NCI-H69 (cell line): ENCODE data around the gene KANK3.
A peak's percentile ranks its signal among the peaks of the same experiment; 100 is the strongest.
"Not testable (repeated sequence)": the region's sequence is repeated elsewhere in the genome, so short reads cannot be mapped to it uniquely, and the experiment has no call there.

Experiments
- DNase-seq: peaks from one replicate; lab custom pipeline; 2025; lab: John Stamatoyannopoulos, UW

Gene KANK3

GRCh38 chr19:8342684-8343482, at the start of gene KANK3:
KANK3 (minus strand) TSS chr19:8343262; CDS start chr19:8337828, 5,434 bp downstream.
- DNase-seq = peak; percentile 95

DNA sequence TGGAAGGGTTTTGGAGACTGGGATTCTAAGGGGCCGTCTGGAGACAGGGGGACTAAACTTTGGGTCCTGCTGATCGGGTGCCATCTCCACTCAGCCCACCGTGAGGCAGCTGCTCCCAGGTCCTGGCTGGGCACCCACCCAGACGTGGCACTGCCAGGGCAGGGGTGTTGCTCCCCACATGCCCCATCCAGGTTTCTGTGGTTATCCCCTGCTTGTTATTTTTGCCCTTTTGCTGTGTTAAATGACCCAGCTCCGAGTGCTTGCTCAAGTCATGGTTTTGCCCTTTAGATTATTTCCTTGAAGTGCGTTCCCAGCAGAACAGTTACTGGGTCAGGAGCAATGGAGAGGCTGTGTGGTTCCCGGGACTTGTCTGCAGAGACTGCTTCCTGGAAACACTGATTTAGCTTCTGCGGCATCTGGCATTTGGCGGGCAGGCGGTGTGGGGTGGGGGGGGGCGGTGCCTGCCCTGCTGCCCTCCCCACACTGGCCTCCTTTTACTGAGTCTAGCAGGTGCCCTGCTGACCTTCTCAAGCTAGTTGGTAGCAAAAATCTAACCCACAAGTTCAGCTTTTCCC, 49.0 kb upstream of the KANK3 start:
- no peak for DNase-seq

DNA sequence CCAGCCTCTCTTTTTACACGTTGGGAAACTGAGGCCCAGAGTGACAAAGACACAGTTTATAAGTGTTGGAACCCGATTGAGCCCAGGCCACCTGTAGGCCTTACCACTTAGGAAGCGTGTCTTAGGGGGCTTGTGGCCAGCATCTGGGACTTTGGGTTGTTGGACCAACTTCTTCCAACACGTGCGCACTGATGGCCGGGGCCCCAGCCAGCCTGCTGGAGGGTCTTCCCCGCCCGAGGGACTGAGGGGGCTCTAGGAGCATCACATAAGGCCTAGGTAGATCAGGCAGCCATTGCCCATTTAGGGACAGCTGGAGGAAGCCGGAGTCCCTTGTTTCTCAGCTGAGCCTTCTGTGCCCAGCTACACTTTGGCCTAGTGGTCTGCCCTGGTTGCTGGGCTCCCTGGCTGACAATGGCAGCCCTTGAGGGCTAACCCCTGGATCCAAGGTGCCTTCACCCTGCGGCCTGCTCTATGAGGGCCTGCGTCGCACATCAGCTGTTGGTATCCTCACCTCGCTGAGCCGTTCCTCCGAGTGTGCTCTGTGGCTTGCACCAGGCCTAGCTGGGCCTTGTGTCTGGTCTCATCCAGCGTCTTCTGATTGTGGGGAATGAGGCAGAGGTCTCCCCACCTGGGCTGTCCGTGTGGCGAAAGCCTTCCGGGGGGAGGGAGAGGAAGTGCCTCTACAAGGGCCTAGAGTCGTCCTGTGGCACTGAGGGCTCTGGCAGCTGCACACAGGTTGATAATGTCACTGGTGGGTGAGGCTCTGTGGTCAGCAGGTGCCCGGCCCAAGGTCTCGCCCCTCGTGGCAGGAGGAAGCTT, 48.3 kb upstream of the KANK3 start:
- DNase-seq = no peak

- DNase-seq = peak; percentile 94
Measured at GRCh38 chr19:8390617-8390981, 47.5 kb upstream of the KANK3 start.

- DNase-seq = peak; percentile 100
Measured at GRCh38 chr19:8389891-8390616, 47.0 kb upstream of the KANK3 start, which contains the start of gene RAB11B. RAB11B (plus strand) TSS chr19:8390360; CDS start chr19:8390417, 57 bp downstream.

DNA sequence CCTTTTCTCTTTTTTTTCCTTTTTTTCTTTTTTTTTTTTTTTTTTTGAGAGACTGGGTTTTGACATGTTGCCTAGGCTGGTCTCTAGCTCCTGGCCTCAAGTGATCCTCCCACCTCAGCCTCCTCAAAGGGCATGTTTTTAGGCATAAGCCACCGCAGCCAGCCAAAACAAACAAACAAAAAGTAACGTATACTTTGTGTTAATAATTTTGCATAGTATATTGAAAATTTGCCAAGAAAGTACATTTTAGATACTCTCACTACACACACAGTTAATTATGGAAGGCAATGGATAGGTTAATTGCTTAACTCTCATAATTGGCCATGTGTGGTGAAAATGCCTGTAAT, 45.5 kb upstream of the KANK3 start:
- DNase-seq = no peak

- DNase-seq = peak; percentile 54
Measured at GRCh38 chr19:8387688-8388611, 44.9 kb upstream of the KANK3 start.

GRCh38 chr19:8386990-8387389, 43.9 kb upstream of the KANK3 start:
- DNase-seq = no peak

DNA sequence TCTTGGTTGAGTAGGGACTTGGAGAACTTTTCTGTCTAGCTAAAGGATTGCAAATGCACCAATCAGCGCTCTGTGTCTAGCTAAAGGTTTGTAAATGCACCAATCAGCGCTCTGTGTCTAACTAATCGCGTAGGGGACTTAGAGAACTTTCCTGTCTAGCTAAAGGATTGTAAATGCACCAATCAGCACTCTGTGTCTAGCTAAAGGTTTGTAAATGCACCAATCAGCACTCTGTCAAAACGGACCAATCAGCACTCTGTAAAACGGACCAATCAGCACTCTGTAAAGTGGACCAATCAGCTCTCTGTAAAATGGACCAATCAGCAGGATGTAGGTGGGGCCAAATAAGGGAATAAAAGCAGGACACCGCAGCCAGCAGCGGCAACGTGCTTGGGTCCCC, 43.4 kb upstream of the KANK3 start:
- not testable (repeated sequence) for DNase-seq

- DNase-seq = not testable (repeated sequence)
Measured at GRCh38 chr19:8385566-8385965, 42.5 kb upstream of the KANK3 start.

GRCh38 chr19:8385103-8385502, 42.0 kb upstream of the KANK3 start:
- DNase-seq = not testable (repeated sequence)

DNA sequence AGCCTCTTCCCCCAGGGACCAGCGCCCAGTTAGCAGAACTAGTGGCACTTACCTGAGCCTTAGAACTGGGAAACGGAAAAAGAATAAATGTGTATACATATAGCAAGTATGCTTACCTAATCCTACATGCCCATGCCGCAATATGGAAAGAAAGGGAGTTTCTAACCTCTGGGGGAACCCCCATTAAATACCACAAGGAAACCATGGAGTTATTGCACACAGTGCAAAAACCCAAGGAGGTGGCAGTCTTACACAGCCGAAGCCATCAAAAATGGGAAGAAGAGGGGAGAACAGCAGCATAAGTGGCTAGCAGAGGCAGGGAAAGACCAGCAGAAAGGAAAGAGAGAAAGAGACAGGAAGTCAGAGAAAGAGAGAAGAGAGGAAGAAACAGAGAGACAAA, 41.5 kb upstream of the KANK3 start:
- not testable (repeated sequence) for DNase-seq

DNA sequence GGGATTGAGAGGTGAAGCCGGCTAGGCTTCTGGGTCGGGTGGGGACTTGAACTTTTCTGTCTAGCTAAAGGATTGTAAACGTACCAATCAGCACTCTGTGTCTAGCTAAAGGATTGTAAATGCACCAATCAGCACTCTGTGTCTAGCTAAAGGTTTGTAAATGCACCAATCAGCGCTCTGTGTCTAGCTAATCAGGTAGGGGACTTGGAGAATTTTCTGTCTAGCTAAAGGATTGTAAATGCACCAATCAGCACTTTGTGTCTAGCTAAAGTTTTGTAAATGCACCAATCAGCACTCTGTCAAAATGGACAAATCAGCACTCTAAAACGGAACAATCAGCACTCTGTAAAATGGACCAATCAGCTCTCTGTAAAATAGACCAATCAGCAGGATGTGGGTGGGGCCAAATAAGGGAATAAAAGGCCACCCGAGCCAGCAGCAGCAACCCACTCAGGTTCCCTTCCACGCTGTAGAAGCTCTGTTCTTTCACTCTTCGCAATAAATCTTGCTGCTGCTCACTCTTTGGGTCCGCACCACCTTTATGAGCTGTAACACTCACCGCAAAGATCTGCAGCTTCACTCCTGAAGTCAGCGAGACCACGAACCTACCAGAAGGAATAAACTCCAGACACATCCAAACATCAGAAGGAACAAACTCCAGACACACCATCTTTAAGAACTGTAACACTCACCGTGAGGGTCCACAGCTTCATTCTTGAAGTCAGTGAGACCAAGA, 36.3 kb upstream of the KANK3 start:
- not testable (repeated sequence) for DNase-seq

GRCh38 chr19:8377598-8377997, 34.5 kb upstream of the KANK3 start:
- no peak for DNase-seq

GRCh38 chr19:8376373-8376974, 33.4 kb upstream of the KANK3 start:
- not testable (repeated sequence) for DNase-seq

GRCh38 chr19:8375766-8376165, 32.7 kb upstream of the KANK3 start:
- DNase-seq = not testable (repeated sequence)

DNA sequence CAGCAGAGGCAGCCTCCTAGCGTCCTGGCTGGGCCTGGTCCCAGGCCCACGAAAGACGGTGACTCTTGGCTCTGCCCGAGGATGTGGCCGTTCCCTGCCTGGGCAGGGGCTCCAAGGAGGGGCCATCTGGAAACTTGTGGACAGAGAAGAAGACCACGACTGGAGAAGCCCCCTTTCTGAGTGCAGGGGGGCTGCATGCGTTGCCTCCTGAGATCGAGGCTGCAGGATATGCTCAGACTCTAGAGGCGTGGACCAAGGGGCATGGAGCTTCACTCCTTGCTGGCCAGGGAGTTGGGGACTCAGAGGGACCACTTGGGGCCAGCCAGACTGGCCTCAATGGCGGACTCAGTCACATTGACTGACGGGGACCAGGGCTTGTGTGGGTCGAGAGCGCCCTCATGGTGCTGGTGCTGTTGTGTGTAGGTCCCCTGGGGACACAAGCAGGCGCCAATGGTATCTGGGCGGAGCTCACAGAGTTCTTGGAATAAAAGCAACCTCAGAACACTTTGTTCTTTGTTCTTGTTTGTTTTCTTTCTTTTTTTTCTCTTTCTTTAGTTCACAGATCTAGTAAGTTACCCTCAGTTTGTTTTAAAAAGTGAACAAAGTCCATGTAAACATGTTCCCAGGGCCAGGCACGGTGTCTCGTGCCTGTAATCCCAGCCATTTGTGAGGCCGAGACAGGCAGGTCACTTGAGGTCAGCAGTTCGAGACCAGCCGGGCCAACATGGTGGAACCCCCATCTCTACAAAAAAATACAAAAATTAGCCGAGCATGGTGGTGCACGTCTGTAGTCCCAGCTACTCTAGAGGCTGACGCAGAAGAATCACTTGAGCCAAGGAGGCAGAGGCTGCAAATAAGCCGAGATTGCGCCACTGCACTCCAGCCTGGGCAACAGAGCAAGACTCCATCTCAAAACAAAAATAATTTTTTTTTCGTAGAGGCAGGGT, 31.1 kb upstream of the KANK3 start:
- DNase-seq = no peak

DNA sequence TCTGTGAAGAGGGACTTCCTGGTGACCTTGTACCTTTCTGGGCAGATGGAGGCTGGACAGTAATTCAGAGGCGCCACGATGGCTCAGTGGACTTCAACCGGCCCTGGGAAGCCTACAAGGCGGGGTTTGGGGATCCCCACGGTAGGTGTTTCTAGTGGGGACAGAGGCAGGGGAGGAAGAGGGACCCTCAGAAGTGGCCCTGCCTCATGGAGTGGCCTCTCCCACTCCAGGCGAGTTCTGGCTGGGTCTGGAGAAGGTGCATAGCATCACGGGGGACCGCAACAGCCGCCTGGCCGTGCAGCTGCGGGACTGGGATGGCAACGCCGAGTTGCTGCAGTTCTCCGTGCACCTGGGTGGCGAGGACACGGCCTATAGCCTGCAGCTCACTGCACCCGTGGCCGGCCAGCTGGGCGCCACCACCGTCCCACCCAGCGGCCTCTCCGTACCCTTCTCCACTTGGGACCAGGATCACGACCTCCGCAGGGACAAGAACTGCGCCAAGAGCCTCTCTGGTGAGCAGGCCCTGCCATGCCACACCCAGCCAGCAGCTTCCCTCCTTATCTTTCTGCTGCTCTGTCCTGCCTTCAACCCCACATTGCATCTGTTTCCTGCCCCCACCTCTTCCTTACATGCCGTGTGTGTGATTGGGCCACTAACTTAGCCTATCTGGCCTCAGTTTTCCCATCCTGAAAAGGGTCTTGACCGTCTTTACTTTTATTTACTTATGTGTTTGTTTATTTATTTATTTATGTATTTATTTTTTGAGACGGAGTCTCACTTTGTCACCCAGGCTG, 28.1 kb upstream of the KANK3 start:
- no peak for DNase-seq
